Measurements from ENCODE around the gene RECK.
"Not testable (repeated sequence)": the region's sequence is repeated elsewhere in the genome, so short reads cannot be mapped to it uniquely, and the experiment has no call there.

RECK gene, protein sequence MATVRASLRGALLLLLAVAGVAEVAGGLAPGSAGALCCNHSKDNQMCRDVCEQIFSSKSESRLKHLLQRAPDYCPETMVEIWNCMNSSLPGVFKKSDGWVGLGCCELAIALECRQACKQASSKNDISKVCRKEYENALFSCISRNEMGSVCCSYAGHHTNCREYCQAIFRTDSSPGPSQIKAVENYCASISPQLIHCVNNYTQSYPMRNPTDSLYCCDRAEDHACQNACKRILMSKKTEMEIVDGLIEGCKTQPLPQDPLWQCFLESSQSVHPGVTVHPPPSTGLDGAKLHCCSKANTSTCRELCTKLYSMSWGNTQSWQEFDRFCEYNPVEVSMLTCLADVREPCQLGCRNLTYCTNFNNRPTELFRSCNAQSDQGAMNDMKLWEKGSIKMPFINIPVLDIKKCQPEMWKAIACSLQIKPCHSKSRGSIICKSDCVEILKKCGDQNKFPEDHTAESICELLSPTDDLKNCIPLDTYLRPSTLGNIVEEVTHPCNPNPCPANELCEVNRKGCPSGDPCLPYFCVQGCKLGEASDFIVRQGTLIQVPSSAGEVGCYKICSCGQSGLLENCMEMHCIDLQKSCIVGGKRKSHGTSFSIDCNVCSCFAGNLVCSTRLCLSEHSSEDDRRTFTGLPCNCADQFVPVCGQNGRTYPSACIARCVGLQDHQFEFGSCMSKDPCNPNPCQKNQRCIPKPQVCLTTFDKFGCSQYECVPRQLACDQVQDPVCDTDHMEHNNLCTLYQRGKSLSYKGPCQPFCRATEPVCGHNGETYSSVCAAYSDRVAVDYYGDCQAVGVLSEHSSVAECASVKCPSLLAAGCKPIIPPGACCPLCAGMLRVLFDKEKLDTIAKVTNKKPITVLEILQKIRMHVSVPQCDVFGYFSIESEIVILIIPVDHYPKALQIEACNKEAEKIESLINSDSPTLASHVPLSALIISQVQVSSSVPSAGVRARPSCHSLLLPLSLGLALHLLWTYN

DNA sequence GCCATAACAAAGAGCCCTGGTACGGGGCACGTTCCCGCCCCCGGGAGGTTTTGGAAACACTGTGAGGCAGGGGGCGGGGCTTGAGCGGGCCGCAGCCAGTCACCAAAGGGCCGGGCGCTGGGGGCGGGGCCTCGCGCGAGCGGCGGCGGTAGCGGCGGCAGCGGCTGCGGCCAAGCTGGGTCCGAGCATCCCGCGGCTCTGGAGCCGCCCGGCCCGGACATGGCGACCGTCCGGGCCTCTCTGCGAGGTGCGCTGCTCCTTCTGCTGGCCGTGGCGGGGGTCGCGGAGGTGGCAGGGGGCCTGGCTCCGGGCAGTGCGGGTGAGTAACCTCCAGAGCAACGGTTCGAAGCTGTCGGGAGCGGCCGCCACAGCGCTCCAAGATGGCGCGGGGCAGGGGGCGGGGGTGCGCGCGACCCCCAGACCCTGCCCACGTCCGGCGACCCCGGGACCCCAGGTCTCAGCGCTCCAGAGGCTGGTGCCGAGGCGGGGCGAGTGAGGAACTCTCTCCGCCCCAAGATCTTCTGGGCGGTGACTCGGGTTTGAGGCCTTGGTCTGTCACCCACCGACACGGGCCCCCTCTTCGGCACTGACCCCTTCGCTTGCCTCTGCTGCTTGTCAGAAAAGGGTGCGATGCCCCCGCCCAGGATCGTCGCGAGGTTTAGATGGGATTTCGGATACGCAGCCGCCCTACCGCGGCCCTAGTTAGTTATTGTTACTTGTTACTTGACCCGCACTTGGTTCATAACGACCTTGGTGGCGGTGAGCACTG, at the start of gene RECK:
Gene RECK, plus strand, starts transcription at position 134 of the 769 bp plus-strand sequence. Its CDS starts 86 bp downstream, at position 220.
- peak; percentile 94 for DNase-seq

DNA sequence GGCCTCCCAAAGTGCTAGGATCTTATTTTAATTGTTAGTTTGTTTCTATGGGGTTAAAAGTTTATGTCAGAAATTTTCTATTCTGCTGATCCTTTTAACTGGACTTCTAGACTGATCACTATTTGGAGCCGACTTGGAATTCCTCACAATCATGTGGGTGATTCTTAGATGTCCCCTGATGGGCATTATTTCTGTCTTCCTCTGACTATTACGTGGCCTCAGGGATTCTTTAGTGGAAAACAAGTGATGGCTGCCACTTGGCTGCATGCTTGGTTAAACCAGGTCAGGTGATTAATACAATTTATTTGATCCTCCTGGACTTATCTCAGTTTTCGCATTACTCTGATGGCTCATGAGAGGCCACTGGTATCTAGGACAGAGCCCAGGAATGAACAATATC, 46.6 kb upstream of the RECK start:
- DNase-seq, result no peak

DNA sequence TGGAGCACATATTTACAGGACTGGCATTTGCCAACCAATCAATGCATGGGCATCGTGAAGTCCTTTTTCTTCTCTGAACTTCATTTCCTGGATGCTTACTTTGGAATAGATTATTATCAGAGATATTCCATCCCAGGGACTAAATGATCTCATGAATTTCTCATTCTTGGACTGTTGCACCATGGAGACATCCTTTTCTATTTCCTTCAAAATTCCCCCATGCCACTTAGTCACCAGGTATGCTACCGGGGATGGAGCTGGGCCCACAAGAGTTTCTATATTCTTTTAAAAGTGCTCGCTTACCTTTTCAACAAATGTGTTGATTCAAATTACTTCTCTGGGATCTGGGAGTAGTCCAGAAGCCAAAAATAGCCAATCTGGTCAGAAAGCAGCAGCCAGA, 43.6 kb upstream of the RECK start:
- not testable (repeated sequence) for DNase-seq

DNA sequence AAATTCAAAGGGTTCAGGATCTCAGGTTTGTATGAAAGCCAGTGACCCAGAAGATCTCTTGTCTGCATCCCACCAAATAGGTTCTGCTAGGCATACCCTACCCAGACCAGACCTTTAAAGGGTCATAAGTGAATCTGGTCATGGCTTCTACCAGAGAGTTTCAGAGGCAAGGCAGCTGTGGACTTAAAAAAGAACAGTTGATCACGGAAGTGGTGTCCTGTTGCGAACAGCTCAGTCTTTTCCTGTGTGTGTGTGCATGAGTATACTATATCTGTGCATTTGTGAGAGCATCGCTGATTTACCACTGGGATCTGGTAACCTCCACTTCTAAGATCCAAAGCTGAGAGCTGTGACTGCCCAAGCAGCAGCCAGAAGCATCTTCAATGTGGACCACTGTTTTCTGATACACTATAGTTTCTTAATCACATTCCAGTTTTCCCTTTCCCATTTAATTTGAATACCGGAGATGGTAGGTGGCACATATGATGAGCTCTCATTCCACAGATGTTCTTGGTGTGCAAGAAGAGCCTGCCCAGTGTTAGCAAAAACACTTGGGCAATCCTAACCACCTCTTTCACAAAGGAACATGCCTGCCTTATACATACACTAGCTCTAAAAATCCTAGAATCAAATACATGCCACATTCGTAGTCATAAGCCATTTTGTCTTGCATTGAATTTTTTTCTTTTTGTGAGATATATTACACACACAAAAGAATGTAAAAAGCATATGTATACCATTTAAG, 42.6 kb upstream of the RECK start:
- no peak for DNase-seq

DNA sequence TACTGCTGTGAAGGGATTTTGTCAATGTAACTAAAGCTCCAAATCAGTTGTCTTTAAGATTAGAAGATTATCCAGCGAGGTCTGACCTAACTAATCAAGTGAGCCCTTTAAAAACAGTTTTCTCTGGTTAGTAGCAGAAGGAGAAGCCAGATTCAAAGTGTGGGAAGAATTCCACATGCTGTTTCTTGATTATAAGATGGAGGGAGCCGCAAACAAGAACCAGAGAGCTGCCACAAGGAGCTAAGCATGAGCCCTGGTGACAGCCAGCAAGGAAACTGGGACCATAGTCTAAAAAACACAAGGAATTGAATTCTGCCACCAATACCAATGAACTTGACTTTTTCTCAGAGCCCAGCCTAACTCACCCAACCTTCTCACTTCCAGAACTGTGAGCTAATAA, 41.8 kb upstream of the RECK start:
- DNase-seq, result no peak

DNA sequence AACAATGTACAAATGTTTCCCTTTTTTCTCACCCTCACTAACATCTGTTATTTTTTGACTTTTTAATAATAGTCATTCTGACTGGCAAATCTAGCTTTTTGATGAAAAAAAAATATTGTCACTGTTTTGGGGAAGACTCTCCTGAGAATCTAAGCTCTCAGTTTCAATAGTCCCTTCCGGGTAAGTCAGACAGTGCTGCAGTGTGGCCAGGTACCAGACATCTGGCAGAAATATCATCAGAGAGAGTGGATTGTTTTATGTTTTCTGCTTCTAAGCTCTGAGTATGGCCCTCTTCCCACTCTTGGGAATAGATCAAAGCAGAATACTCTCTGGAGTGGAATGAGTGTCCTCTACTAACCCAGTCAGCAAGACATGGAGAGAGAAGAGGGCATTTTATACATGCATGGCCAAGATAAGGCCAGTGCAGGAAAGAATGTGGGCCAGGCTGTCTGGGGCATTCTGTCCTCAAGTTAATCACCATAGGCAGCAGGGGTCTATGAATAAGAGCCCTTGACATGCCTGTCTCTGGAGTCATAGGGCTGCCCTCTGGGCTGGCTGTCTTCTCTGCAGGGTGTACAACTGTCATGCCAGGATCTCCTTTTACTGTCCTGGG, 40.2 kb upstream of the RECK start:
- DNase-seq, result no peak

DNA sequence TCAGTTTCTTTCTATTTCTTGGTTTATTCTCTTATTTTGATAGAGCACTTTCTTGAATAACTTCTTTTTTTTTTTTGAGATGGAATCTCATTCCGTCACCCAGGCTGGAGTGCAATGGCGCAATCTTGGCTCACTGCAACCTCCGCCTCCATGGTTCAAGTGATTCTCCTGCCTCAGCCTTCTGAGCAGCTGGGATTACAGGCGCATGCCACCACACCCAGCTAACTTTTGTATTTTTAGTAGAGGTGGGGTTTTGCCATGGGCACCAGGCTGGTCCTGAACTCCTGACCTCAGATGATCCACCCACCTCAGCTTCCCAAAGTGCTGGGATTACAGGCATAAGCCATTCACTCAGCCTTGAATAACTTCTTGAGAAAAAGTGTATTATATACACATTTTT, 39.7 kb upstream of the RECK start:
- not testable (repeated sequence) for DNase-seq

DNA sequence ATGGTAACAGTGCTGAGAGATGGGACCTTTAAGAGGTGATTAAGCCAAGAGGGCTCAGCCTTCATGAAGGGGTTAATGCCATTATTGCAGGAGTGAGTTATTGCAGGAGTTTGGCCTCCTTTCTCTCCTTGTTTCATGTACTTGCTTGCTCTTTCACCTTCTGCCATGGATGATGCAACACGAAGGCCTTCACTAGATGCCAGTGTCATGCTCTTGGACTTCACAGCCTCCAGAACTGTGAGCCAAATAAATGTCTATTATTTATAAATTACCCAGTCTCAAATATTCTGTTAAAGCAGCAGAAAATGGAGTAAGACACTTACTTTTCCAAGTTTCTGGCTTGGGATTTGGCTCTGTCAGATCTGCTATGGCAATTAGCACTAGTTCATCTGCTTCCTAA, 38.4 kb upstream of the RECK start:
- DNase-seq, result no peak

DNA sequence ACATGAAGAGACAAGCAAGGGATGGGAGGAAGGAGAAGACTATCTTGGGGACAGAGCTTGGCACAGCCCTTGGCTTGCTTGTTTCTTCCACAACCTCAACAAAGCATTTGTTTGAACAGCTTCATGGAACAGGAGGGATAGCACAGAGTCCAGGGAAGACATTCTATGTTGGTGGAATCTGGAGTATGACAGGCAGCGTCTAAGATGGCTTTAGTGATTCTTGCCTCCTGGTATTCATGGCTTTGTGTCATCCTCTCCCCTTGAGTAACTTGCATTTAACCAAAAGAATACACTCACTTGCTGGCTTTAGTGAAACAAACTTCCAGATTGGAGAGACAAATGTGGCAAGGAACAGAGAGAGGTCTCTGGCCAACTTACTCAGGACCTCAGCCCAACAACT, 30.8 kb upstream of the RECK start:
- no peak for DNase-seq

DNA sequence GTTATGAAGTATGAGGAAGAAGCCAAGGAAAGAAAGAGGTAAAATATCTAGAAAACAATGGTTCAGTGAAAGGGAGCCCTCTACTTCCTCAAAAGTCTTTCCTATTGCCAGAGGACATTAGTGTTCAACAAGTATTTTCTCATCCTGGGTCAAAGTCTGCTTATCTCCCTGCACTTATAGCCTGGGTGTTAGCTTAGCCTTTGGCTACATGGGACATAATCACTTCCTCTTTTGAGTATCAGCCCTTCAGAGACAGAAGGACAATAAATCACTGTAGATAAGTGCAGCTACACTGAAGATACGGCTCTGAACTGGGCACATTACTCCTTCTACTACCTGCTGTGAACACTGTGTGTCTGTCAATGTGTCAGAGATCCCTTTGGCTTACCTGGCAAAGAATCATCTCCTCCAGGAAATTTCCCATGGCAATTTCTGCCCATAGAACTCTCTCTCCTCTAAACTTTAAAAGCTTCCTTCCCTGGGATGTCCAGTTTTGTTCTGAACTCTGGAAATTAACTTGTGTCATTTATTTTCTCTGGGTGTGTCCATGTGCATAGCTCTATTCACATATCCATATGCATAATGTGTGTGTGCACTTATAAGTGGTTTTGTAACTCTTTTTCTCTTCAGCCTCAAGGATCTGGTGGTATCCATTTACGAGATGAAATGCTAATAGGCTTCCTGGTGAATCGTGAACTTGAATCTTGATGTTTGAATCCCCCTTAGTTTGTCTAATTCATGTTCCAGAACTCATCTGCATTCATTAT, 30.0 kb upstream of the RECK start:
- DNase-seq, result no peak

DNA sequence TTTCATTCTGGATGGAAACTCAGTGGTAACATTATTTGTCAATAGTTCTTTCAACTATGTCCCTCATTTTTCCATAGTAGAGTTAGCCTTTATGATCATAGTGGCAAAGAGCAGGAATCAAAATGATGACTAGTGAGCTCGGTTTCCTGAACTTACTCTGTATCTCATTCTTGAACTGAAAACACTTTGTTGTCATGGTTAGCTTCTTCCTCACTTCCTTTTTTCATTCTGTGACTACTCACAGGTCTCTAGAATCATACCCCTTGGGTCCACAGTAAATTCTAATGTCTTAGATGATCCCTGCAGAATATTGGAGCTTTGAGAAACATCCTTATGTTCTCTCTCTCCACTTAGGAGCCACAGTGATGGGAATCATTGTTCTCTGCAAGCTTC, 29.4 kb upstream of the RECK start:
- DNase-seq, result no peak

DNA sequence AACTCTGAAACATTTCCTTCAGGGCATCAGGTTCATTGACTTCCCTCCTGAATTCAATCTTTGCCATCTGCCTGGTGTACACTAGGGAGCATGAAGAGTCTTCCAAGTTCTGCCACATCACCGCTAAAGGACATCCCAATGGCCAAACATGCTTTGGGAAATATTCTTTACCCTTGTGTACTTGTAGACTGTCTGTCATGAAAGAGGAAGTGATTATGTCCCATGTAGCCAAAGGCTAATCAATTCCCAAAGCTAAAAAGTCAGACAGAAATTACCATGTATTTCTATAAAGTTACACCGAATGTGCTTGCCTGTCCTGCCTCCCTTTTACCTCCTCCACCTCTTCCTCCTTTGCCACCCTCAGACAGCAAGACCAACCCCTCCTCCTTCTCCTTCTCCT, 28.9 kb upstream of the RECK start:
- no peak for DNase-seq

DNA sequence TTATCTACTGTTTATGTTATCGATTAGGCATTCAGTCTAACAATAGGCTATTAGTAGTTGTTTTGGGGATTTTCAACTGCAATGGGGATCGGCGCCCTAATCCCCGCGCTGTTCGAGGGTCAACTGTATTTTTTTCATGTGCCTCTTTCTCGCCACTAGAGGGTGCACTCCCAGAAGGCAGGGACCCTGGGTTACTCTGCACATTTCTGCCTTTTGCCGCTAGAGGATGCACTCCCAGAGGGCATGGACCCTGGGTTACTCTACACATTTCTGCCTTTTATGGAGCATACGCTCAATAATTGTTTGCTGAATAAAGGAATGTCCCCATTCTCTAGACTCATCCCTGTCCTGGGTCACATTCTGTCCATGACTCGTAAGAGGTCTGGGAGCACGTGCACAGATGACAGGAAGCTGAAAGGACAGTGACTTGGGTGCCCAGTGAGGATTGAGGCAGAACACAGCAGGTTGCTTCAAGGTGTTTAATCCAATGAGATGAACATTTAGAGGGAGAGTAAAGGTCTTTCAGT, 27.9 kb upstream of the RECK start:
- DNase-seq, result peak; percentile 78

DNA sequence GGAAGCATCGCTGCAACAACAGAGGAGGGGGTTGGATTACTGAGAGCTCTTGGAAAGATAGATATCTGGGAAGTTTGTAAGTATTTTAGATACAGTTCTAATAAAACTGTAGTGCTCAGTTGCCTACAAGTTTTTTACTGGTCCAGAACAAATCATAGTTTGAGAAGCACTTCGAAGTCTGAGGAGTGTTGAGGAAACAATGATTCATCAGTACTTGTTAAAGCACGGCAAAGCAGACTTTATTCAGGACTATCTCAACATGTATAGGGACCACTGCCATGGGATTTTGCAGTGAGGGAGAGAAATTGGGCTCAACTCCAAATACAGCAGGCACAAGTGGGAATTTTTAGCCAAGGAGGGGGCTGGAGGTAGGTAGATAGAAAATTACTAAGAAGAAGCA, 25.3 kb upstream of the RECK start:
- no peak for DNase-seq

DNA sequence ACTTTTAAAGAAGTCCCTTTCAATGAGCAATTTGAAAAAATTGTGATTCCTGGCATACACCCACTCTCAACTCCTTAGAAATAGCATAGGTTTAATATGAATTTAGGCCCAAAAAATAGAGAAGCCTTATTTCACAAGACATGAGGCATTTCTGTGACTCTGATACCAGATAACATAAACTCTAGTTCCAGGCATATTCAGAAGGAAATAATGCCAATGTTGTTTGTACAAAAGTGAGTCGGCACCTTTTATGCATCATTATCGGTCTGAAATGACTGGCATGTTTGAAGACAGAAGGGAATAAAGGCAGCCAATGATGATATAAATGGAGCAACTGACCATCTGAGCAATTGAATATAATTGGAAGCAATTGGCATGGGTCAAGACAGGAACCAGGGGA, 19.4 kb upstream of the RECK start:
- DNase-seq, result no peak

DNA sequence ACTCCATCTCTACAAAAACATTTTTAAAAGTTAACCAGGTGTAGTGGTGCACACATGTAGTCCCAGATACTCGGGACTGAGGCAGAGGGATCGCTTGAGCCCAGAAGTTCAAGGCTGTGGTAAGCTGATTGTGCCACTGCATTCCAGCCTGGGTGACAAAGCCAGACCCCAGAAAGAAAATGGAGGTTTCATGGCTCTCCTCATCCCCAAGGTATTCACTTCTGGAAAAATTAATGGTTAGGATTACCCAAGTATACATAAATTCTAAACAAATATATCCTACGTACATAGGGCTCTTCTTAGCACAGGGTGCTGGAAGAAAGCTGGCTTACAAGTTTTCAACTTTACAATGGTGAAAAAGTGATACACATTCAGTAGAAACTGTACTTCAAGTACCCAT, 18.6 kb upstream of the RECK start:
- no peak for DNase-seq

DNA sequence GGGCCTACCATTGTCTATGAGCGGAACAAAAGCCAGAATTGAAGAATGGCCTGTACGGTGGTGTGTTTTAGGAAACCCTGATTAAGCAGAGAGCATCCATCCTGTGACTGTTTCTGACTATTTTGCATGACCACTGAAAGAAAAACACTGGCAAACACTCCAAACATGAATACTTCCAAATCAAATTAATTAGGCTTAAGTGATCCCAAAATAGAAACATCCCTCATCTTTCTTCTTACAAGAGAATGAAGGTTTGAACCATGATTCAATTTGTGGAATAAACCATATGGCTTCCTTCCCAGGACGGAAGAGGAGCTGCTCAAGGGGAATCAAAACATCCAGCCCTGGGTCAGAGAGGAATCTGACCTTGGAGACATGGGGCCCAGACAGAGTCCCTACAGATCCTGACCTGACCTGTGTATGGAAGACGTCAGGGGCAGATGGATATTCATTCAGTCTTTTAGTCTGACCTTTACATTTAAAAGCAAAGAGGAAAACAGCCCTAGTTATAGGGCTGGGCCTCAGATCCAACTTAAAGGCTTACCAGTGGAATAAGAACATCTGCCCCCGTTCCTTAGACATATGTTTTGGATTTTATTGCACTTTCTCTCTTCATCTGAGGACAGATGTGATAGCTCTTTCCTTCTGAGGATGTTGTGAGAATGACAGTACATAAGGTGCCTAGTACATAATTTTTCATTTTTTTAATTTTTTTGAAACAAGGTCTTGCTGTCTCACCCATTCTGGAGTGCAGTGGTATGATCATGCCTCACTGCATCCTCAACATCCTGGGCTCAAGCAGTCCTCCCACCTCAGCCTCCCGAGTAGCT, 17.6 kb upstream of the RECK start:
- no peak for DNase-seq

DNA sequence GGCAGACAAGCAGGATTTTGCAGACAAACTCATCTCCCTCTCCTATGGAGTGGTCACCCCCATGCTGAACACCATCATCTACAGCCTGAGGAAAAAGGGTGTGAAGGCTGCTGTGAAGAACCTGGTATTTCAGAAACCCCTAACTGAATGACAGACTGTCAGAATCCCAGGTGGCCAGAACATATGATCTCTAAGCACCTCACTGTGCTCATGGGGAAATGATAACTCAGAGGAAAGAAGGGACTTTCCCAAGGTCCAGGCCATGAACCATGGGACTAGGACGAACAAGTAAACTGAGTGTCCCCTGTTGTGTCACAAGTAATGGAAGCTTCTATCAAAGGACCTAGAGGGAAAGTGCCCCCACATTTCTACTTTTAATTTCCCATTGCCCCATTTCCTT, 14.7 kb upstream of the RECK start:
- no peak for DNase-seq

DNA sequence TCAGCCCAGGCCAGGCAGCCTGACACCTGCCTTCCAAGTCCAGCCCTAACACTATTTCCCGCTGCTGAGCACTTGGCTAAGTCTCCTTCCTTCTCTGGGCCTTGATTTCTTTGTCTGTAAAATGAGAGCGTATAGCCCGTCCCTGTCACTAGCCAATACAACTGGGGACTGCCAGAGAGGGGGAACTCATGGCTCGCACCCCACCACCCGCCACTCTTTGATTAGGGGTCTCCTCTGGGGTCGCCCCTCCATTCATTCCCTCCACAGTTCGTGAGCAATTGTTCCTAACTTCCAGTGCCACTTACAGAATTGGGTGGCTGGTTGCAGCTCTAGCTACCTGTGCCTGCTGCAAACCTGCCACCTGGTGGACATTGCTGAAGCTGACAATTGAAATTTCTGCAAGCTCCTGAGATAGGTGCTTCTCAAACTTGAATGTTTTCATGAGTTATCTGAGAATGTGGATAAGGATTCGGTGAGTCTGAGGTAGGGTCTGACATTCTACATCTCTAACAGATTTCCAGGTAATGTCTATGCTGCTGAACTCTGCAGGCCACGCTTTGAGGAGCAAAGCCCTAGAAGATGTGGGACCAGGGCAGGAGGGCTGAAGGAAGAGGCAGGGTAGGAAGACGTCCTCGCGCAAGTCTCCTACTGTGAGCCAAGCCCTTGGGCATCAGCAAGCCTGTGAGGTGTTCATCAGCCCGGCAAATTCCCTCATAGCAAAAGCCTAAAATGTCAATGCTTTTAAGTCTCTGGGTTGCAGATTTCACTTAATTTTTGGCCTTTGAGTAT, 13.3 kb upstream of the RECK start:
- DNase-seq, result peak; percentile 76

All from stimulated activated CD8-positive, alpha-beta memory T cell treated with anti-CD3 and anti-CD28 coated beads, Interleukin-4, amount 100 ng/mL, for 48 hours (primary cell).